Activated naive CD4-positive, alpha-beta T cell treated with anti-CD3 and anti-CD28 coated beads for 36 hours (primary cell): Measurements from ENCODE around the gene SORD. TPM values are rescaled to one million over a fixed set of nuclear protein-coding genes. Genes with fewer than 3 reads are reported as not detected.
A peak's percentile ranks its signal among the peaks of the same experiment; 100 is the strongest.
"Not testable (repeated sequence)": the region's sequence is repeated elsewhere in the genome, so short reads cannot be mapped to it uniquely, and the experiment has no call there.

ENCODE experiments used
- CTCF ChIA-PET: fragments of 350-600 bp; sonication (Branson Sonifier 250); formaldehyde crosslinking; loops from one replicate; lab custom pipeline; 2021; ENCODE audit warnings: antibody characterized with exemption; lab: Charles Lee
- DNase-seq: peaks from one replicate; pipeline ENCODE4 v3.0.0-alpha.2; 2020
- H3K27ac Mint-ChIP-seq: one replicate; pipeline ENCODE4 v1.8.0; 2021; ENCODE audit warnings: mild to moderate bottlenecking, mixed read lengths
- H3K27me3 Mint-ChIP-seq: one replicate; pipeline ENCODE4 v1.8.0; 2021; ENCODE audit warnings: low read depth, mixed read lengths
- H3K36me3 Mint-ChIP-seq: one replicate; pipeline ENCODE4 v1.8.0; 2021; ENCODE audit warnings: low read depth, mixed read lengths
- H3K4me1 Mint-ChIP-seq: one replicate; pipeline ENCODE4 v1.8.0; 2021; ENCODE audit warnings: low read depth, mixed read lengths
- H3K4me3 Mint-ChIP-seq: one replicate; pipeline ENCODE4 v1.8.0; 2021; ENCODE audit warnings: mild to moderate bottlenecking, moderate library complexity, mixed read lengths
- H3K9me3 Mint-ChIP-seq: one replicate; pipeline ENCODE4 v1.8.0; 2021; ENCODE audit warnings: mixed read lengths
- intact Hi-C: fragments of 100-400 bp; cut with micrococcal nuclease; formaldehyde crosslinking; loops from one replicate; pipeline ENCODE4 v1.15.1; 2023
- total RNA-seq, 2 experiments: library from RNA; stranded (reverse); gene quantifications; one replicate each; pipeline ENCODE4 v1.2.3, GENCODE V29; 2021

Gene SORD
- total RNA-seq, 2 experiments from 2014 or later = 23.1 to 23.8 TPM

DNA sequence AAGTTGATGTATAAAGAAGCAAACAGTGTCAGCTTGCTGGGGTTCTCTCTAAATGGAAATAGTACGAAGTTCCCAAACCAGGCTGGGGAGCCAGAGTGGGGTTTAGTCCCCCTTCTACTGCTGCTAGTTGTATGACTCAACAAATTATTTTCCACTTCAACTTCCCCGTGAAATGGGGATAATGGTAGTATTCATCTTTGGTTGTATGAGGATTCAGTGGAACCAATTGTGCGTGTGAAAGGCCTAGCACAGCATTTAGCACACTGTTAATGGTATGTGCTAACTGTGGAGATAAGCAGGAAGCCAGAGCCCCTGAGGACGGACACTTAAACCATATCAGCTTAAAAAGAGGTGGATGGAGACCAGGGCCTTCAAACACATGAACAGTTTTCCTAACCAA, 4.2 kb downstream of the SORD start:
- peaks cover 14% of the 10 kb centered on the region for H3K4me1 Mint-ChIP-seq
- H3K9me3 Mint-ChIP-seq = no peaks in the 10 kb centered on the region
- peaks cover 12% of the 10 kb centered on the region for H3K36me3 Mint-ChIP-seq
- intact Hi-C loops = loop anchor here (10.0 kb wide), 1 partner anchor 452 kb away; no protein-coding TSS in a partner anchor
- no peak overlapping the region for H3K27ac Mint-ChIP-seq
- CTCF ChIA-PET = interaction anchor here (0.7 to 2.2 kb wide), 2 partner anchors 10 to 118 kb away, joined by 4 to 8 read pairs; no protein-coding TSS in a partner anchor
- H3K27me3 Mint-ChIP-seq = no peaks in the 10 kb centered on the region
- no peak for DNase-seq
- no peak overlapping the region for H3K4me3 Mint-ChIP-seq

DNA sequence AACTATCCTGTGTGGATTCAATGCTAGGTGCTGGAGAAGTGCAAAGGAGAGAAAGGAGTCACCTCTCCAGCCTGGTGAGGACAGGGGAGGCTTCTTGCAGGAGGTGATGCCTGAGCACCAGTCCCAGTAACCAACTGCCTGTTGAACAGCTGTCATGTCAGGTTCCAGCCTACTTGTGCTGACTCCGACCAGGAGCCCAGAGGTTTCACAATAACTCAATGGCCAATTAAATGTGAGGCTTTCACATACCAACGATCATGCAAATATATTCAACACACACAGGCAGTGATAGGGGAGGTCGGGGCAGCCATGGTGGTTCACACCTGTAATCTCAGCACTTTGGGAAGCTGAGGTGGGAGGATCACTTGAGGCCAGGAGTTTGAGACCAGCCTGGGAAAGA, 7.7 kb downstream of the SORD start:
- Mint-ChIP-seq H3K9me3 (no peaks in the 10 kb centered on the region), H3K4me3 (no peak overlapping the region), H3K27ac (no peak overlapping the region), H3K27me3 (no peaks in the 10 kb centered on the region), H3K36me3 (peaks cover 17% of the 10 kb centered on the region), H3K4me1 (peaks cover 6% of the 10 kb centered on the region)
- no peak for DNase-seq
- intact Hi-C loops = no loop called here
- CTCF ChIA-PET = interaction anchor here (1.1 kb wide), 1 partner anchor 177 kb away, joined by 3 read pairs; no protein-coding TSS in a partner anchor

DNA sequence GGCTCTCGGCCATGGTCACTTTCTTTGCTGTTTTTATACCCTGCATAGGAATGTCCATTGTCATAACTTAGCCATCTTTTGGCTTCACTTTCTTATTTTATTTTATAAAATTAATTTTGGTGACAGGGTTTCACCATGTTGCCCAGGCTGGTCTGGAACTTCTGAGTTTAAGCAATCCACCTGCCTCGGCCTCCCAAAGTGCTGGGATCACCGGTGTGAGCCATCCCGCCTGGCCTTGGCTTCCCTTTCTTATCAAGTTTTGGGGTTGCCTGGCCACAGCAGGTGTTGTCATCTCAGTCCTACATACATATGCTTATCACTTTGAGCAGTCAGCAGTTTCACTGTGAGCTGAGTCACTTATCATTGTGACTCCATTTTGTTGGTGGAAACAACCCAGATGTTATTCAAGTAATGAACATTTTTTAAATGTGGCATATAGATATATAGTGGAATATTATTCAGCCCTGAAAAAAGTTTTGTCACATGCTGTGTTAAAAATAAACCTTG, 8.6 kb downstream of the SORD start:
- intact Hi-C loops, H3K4me3 Mint-ChIP-seq, CTCF ChIA-PET, H3K27ac Mint-ChIP-seq, DNase-seq, H3K9me3 Mint-ChIP-seq, H3K27me3 Mint-ChIP-seq: not testable (repeated sequence)
- H3K4me1 Mint-ChIP-seq = peaks cover 14% of the 10 kb centered on the region
- peaks cover 18% of the 10 kb centered on the region for H3K36me3 Mint-ChIP-seq

DNA sequence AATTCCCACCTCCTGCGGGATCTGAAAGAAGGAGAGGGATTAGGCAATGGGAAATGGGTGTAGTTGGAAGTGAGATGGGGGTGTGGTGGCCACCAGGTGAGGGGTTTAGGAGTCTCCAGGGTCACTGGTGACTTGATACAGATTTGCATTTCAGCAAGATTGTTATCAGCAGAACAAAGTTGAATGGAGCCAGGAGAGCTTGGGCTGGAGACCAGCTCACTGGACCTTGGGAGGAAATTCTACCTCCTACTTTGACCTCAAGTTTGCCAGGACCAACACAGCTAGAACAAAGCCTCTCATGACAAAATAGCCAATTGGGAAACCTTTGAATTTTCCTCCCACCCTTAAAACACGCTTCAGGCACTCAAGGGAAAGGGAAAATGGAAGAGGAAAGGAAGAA, 9.5 kb downstream of the SORD start:
- H3K9me3 Mint-ChIP-seq, H3K27ac Mint-ChIP-seq, DNase-seq, CTCF ChIA-PET, intact Hi-C loops, H3K27me3 Mint-ChIP-seq, H3K4me3 Mint-ChIP-seq: not testable (repeated sequence)
- Mint-ChIP-seq H3K36me3 (peaks cover 18% of the 10 kb centered on the region), H3K4me1 (peaks cover 17% of the 10 kb centered on the region)

DNA sequence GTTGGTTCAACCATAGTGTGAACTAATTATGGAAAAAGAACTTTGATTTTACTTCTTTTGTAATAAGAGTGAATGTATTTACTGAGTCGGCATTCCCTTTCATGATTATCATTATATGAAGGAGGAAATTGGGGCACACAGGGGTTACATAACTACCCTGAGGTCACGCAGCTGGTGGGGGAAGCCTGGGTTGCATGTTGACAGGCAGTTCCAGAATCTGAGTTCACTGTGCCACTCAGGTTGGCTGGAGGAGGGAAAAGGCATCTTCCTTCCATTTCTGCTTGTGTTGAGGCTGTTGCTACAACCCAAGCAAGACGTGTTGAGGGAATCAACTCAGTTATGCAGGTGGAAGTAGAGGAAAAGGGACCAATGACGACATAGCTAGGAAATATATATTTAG, 11.1 kb downstream of the SORD start:
- Mint-ChIP-seq H3K36me3 (peaks cover 16% of the 10 kb centered on the region), H3K4me1 (peaks cover 17% of the 10 kb centered on the region)
- H3K27ac Mint-ChIP-seq, H3K27me3 Mint-ChIP-seq, H3K4me3 Mint-ChIP-seq, DNase-seq, H3K9me3 Mint-ChIP-seq, CTCF ChIA-PET, intact Hi-C loops: not testable (repeated sequence)

DNA sequence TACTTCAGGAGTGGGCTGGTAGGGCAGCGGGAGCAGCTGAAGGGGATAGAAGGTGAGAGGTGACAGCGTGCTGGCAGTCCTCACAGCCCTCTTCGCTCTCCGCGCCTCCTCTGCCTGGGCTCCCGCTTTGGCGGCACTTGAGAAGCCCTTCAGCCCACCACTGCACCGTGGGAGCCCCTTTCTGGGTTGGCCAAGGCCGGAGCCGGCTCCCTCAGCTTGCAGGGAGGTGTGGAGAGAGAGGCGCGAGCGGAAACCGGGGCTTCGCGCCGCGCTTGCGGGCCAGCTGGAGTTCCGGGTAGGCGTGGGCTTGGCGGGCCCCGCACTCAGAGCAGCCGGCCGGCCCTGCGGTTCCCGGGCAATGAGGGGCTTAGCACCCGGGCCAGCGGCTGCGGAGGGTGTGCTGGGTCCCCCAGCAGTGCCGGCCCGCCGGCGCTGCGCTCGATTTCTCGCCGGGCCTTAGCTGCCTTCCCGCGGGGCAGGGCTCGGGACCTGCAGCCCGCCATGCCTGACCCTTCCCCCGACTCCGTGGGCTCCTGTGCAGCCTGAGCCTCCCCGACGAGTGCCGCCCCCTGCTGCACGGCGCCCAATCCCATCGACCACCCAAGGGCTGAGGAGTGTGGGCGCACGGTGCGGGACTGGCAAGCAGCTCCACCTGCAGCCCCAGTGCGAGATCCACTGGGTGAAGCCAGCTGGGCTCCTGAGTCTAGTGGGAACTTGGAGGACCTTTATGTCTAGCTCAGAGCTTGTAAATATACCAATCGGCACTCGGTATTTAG, 11.8 kb downstream of the SORD start:
- DNase-seq, H3K27ac Mint-ChIP-seq, intact Hi-C loops, H3K27me3 Mint-ChIP-seq, H3K4me3 Mint-ChIP-seq, H3K9me3 Mint-ChIP-seq: not testable (repeated sequence)
- Mint-ChIP-seq H3K4me1 (peaks cover 17% of the 10 kb centered on the region), H3K36me3 (peaks cover 14% of the 10 kb centered on the region)
- CTCF ChIA-PET = interaction anchor here (1.0 to 4.4 kb wide), 3 partner anchors 66 to 182 kb away, joined by 3 to 43 read pairs (median 10); no protein-coding TSS in a partner anchor

DNA sequence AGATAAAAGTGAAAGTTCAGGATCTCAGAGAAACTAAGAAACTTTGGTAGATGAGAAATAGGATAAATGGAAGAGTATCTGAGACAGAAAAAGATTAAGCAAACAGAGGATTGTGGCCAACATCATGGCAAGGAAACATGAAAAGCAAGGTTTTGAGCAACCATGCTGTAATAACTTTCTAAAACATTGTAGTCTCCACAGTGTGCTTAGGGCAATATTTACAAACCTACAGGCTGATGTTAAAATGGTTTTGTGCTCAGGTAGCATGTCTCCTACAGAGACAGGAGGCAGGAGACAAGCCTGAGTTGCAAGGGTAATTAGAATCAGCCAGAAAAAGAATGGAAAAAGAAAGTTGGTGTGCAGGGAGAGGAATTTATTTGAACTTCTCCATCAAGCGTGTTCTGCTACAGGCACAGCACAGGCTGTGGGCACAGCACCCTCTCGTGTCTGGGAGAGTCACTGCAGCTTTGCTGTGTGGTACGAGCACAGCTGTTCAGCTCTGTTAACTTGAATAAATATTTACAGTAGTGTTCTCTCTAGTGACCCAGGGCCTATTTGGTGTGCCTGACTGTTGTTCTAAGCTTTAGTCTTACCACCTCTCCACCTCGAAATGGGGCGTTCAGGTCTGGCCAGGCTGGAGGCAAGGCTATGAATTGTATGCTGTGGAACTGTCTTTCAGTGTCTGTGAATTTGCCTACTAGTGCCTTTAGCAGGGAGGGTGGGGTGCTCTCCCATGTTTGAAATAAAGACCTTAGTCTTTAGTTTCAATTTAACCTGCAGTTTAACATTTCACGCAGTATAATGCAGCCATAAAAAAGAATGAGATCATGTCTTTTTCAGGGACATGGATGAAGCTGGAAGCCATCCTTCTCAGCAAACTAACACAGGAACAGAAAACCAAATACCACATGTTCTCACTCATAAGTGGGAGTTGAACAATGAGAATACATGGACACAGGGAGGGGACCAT, 14.1 kb downstream of the SORD start:
- DNase-seq = peak; percentile 83
- H3K36me3 Mint-ChIP-seq, H3K9me3 Mint-ChIP-seq, H3K27ac Mint-ChIP-seq, H3K27me3 Mint-ChIP-seq, H3K4me3 Mint-ChIP-seq: not testable (repeated sequence)
- intact Hi-C loops = loop anchor here (2.0 kb wide), 2 partner anchors 68 to 184 kb away; no protein-coding TSS in a partner anchor
- H3K4me1 Mint-ChIP-seq = peaks cover 17% of the 10 kb centered on the region
- CTCF ChIA-PET = interaction anchor here (1.1 to 4.4 kb wide), 7 partner anchors 9 to 184 kb away, joined by 3 to 43 read pairs (median 5); partner anchors contain the start of gene SORD

DNA sequence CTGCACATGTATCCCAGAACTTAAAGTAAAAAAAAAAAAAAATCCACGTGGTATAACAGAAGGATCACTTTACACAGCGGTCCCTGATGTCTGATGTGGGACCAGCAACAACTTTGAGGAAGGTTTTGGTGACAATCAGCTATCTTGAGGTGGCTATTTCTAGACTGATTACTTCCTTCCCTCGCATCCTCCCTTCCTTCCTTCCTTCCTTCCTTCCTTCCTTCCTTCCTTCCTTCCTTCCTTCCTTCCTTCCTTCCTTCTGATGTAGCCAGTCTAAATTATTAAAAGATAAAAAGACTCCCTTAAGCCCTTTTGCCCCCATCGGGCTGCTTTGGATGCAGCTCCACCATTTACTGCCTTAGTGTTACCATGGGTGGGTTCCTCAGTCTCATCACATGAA, 14.9 kb downstream of the SORD start:
- peaks cover 9% of the 10 kb centered on the region for H3K36me3 Mint-ChIP-seq
- CTCF ChIA-PET = interaction anchor here (0.9 to 4.4 kb wide), 4 partner anchors 10 to 185 kb away, joined by 3 to 43 read pairs (median 6); no protein-coding TSS in a partner anchor
- H3K27ac Mint-ChIP-seq = no peak overlapping the region
- no peak overlapping the region for H3K4me3 Mint-ChIP-seq
- no peak for DNase-seq
- H3K9me3 Mint-ChIP-seq = no peaks in the 10 kb centered on the region
- peaks cover 17% of the 10 kb centered on the region for H3K4me1 Mint-ChIP-seq
- H3K27me3 Mint-ChIP-seq = no peaks in the 10 kb centered on the region
- intact Hi-C loops = loop anchor here (2.0 kb wide), 2 partner anchors 69 to 185 kb away; no protein-coding TSS in a partner anchor

DNA sequence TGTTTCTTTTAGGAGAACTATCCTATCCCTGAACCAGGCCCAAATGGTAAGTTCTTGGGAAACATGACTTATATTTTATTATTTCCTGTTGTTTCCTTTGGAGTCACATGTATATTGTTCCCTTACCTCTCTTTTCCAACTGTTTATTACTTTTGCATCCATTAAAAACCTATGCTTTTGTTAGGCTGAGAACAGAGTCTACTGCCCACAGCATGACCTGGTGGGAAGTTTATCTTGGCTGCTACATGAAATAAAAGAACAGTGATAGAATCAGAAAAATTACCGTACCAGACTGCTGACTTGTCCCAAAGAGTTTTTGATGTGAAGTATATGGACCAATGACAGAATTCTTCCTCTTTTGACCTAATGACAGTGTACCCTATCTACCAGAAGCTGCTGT, 17.4 kb downstream of the SORD start:
- H3K4me3 Mint-ChIP-seq, H3K27me3 Mint-ChIP-seq, H3K27ac Mint-ChIP-seq, DNase-seq, CTCF ChIA-PET, H3K9me3 Mint-ChIP-seq, intact Hi-C loops, H3K36me3 Mint-ChIP-seq: not testable (repeated sequence)
- H3K4me1 Mint-ChIP-seq = peaks cover 17% of the 10 kb centered on the region

DNA sequence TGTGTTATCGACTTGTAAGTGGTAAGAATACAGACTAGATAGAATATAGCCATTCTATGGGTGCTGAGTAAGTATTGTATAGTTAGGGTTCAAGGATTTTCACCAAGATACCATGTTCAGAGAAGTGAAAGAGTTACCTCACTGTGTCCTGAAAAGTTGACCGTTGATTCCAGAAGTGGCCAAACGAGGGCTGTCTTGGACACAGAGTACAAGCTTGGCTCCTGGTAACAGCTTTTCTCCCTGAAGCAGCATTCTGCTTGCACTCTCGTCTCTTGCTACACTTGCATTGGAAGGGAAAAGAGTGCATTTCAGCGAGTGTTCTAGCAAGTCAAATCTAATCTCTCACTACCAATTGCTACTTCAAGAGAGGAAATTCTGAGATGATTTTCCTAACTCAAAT, 18.5 kb downstream of the SORD start:
- CTCF ChIA-PET, H3K4me1 Mint-ChIP-seq, H3K27me3 Mint-ChIP-seq, H3K36me3 Mint-ChIP-seq, H3K9me3 Mint-ChIP-seq, H3K27ac Mint-ChIP-seq, intact Hi-C loops, DNase-seq, H3K4me3 Mint-ChIP-seq: not testable (repeated sequence)

DNA sequence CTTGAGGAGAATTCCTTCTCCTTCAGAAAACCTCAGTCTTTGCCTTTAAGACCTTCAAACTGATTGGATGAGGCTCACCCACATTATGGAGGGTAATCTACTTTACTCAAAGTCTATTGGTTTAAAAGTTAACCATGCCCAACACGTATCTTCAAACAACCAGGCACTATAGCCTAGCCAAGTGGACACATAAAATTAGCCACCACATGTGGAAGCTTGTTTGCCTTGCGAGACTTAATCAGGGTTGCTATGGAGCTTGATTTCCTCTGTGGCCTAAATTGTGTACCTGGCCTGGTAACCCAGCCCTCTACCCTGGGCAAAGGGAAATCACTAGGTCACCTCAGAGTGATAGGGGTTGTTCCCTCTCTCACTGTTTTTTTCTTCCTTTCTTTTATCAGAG, 19.9 kb downstream of the SORD start:
- H3K36me3 Mint-ChIP-seq, H3K27me3 Mint-ChIP-seq, H3K9me3 Mint-ChIP-seq, H3K4me3 Mint-ChIP-seq, intact Hi-C loops, H3K4me1 Mint-ChIP-seq, H3K27ac Mint-ChIP-seq, DNase-seq, CTCF ChIA-PET: not testable (repeated sequence)

DNA sequence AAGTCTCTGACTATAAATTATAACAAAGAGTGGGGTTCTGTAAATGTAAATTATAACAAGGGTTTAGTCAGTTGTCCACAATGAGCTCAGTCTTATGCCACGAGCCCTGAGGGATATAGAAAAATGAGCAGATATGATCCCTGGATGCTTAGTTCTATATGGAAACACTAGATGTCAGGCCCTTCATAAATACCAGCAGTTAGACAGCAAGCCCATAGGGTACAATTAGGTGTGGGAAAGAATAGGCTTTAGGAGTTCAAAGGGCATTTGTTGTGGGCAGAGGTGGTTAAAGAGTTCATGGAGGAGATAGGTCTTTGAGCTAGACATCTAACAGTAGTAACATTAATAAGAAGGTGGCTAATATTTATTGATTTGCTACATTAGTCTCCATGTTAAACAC, 21.3 kb downstream of the SORD start:
- H3K4me3 Mint-ChIP-seq, CTCF ChIA-PET, DNase-seq, H3K27ac Mint-ChIP-seq, H3K9me3 Mint-ChIP-seq, H3K4me1 Mint-ChIP-seq, intact Hi-C loops, H3K27me3 Mint-ChIP-seq: not testable (repeated sequence)
- peaks cover 24% of the 10 kb centered on the region for H3K36me3 Mint-ChIP-seq
